Activated T-cell treated with anti-CD3 and anti-CD28 coated beads for 1 hour (primary cell): ENCODE measurements around the gene RDH12.
"Not testable (repeated sequence)": the region's sequence is repeated elsewhere in the genome, so short reads cannot be mapped to it uniquely, and the experiment has no call there.

Source experiments
- DNase-seq: peaks from one replicate; pipeline ENCODE4 v3.0.0-alpha.2; 2020; ENCODE audit warnings: low read depth

The RDH12 gene

DNA sequence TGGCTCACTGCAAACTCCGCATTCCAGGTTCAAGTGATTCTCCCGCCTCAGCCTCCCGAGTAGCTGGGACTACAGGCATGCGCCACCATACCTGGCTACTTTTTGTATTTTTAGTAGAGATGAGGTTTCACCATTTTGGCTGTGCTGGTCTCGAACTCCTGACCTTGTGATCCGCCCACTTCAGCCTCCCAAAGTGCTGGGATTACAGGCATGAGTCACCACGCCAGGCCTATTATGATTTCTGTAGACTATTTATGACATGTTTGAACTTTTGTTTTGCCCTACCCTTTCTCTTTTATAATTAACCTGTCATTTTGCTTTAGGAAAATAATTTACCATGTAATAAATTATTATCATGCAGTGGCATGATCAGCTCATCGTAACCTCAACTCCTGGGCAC is at the start of gene RDH12:
RDH12 (plus strand) TSS at position 395 of the 400 bp plus-strand sequence. CDS start 20,757 bp downstream, outside the sequence.
- not testable (repeated sequence) for DNase-seq

DNA sequence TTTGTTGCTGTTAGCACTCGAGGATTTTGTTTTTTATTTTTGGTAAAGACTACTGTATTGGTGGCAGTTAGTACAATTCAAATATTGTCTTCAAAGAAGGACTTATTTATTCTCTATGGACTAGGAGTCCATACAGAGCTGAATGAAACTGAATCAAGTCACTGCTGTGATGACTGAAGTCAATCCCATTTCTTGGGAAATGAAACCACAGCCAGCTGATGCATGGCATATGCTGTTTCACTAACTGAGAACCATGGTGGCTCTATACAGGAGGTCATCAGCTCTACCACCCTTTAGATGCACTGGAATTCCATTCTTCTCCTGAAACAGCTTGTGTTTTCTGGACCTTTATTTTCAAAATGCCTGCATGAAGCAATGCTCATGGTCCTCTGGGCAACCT is 49.5 kb upstream of the RDH12 start:
- no peak for DNase-seq

DNA sequence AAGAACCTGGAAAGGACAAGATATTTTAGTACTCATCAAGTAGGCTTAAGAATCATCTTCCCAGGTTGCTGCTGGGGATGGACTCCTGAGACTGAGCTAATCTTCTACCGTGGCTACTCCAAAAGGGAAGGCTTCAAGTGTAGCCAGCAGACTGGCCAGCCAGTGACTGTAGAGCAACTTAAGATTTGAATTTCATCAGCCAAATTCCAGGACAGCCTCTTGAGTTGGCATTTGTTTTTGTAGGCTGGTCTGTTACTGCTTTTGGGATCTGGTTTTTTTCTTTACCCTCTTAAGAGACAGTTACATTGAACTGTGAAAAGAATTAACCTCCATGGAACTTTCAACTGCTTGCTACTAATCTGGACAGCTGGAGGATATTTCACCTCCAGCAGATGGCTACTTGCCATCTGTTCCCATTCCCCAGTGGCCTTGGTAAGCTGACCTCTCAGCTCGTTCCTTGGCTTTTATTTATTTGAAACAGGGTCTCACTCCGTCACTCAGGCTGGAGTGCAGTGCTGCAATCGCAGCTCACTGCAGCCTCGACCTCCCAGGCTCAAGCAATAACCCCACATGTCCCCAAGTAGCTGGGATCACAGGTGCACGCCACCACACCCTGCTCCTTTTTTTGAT is 47.9 kb upstream of the RDH12 start:
- DNase-seq: no peak

DNA sequence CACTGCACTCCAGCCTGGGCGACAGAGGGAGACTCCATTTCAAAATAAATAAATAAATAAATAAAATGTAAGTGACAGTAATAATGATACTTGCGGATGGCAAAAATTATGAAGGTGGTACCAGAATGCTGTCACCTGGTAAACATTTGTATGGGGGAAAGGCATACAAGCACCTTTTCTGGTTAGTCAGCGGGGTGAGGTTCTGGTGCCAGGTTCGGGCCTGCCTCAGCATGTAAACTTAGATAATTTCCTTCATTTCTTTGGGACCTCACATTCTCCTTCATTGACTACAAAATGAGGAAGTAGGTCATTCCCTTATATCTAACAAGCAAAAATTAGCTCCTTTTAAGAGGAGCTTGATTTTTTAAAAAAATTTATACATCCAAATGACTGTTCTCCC is 38.1 kb upstream of the RDH12 start:
- no peak for DNase-seq

DNA sequence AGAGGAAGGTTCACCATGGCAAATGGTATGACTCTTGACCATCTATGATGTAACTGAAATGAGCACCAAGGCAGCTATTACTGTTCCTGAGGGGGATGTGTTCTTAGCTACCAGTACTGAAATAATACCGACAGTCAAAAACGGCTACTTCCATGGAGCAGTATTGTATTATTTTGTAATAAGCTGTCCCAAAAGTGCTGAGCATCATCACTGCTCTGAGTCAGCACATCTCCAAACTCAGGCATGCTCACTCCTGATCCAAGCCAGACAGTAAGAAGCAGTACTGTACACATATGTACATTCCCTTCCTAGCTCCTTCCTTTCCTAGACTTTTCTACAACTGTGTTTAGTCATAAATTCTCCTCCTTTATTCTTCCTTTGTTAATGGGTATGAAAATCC is 35.8 kb upstream of the RDH12 start:
- no peak for DNase-seq

DNA sequence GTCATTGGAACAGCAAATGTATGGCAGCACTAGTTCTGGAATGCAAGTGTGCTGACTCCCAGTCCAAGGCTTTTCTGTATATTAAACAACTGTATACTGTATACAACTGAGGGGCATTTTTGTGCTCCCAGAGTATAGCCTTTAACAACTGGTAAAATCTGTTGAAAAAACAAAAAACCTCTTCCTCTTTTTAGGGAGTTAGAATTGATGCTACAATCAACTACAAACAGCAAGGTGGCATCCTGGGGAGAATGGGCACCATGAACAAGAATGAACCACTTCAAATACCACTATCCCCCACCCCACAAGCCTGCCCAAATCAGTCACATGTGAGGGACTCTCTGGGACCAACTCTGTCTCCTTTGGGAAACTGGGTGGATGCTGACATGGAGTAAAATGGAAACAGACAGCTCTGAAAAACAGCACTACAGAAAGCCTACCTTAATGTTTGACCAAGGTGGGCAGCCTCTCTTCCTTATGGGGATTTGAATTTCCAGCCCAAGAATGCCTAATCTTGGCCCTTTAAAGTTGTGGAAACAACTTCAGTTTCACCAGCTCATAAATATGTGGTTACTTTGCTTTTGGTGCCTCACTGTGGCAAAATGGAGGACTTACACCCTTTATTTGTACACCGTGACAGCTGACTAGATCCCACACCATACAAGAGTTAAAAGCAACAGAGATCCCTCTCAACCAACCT is 34.8 kb upstream of the RDH12 start:
- DNase-seq: no peak

DNA sequence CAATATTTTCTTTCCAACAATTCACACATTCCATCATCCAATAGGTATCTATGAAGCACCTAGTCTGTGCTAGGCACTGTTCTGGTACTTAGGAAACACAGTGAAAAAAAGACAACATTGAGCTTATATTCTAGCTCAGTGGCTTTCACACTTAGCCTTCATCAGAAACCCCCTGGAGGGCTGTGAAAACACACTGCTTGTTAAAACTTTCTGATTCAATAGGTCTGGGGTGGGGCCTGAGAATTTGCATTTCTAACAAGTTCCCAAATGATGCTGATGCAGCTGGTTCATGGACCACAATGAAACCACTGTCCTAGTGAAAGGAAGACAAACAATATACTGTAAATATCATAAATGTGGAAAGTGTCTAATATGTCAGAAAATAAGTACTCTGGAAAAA is 33.1 kb upstream of the RDH12 start:
- DNase-seq: no peak

DNA sequence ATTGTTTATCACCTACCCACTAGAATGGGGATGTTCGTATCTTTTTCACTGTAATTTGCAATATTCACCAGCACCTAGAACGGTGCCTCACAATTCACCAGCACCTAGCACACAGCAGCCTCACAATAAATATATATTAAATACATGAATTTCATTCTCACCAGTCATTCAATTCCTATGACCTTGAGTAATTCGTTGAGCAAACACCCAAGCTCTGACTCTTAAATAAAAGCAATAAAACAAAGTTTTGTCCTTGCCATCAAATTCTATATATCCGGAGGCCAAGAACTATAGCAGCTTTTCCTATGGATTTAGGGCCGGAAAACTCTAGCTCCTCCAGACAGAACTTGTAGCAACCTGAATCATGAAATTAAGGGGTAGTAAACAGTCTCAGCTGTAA is 28.2 kb upstream of the RDH12 start:
- DNase-seq: no peak

DNA sequence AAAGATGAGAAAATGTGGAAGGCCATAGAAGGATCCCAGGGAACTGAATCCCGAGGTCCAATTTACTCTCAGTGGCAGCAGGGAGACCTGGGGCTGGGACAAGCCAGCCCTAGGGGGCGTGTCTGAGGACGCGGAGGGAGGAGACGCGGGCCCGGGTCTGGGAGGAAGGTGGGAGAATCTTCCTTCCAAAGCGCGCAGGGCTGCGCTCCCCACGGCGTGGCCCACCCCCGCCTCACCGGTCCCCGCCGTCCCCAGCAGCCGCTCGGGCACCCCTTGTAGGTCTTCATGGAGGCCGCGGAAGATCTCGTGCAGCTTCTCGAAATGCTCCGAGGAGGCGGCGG is 27.6 kb upstream of the RDH12 start:
- peak; percentile 41 for DNase-seq

DNA sequence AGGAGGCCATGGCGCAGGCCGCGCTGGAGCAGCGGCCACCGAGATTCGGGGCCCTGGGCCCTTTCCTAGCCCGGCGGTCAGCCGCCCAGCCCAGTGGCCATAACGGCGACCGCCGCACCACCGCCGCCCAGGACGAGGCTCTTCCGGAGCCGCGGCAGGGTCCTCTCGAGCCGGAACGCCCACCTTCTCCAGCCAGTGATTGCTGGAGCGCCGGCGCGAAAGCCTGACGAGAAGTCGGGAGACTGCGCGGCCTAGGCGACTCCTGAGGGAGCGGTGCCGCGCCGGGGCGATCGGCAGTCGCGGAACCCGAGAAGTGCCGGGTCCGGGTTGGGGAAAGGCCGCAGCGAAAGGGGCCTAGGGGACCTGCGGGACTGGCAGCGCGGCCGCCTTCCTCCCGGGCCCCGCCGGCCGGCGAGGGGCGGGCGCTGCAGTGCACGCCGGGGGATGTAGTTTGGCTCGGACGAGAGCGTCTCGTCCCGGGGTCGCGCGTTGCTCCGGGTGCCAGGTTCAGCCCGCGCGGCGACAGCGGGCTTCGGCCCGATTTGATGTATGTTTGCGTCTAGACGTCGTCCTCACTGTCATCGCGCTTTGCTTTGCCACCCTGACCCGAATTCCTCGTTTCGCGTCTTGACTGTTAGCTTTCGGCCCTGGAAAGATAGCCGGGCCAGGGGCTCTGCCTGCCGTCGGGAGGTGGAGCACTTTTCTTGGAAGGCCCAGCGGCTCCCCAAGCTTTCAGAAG is 27.0 kb upstream of the RDH12 start, which contains the start of gene VTI1B:
VTI1B (minus strand) TSS at position 153 of the 739 bp plus-strand sequence; CDS start at position 10, 143 bp downstream.
- DNase-seq: peak; percentile 64

DNA sequence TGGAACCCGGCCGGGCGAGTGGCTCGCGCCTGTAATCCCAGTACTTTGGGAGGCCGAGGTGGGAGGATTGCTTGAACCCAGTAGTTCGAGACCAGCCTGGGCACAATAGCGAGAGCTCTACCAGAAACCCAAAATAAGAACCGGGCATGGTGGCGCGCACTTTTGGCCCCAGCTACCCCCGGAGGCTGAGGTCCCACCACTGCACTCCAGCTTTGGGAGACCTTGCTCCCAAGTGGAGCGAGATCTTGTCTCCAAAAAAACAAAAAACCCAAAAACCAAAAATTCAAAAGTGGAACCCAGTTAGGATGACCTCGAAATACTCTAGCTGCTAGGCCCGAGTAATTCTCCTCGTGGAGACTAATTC is 26.5 kb upstream of the RDH12 start:
- no peak for DNase-seq

DNA sequence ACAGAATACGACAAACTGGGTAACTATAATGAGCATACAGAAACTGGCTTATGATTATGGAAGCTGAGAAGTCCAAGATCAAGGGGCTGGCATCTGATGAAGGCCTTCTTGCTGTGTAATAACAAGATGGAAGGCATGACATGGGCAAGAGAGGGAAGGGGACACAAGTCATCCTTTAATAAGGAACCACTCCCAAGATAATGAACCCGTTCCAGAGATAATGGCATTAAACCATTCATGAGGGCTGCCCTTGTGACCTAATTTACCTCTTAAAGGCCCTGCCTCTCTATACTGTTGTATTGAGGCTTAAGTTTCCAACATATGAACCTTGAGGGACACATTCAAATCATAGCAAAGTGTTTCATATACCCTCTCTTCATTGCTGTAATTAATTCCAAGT is 22.7 kb upstream of the RDH12 start:
- no peak for DNase-seq

DNA sequence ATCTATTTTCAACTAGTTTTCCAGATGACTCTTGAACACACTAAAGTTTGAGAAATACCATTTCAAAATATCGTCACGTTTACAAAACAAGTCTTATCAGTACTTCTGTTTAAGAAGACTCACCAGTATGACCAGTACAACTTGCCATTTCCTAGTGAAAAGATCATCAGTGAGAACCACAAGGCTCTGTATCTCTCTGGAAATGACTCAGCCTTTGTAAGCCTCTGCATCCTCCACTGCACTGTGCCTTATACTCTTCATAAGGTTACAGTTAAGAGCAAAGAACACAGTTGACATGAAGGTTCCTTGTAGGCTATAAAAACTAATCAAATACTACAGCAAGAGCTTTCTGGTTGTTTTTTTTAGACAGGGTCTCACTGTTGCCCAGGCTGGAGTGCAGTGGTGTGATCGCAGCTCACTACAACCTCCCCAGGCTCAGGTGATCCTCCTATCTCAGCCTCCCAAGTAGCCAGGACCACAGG is 21.5 kb upstream of the RDH12 start:
- no peak for DNase-seq

DNA sequence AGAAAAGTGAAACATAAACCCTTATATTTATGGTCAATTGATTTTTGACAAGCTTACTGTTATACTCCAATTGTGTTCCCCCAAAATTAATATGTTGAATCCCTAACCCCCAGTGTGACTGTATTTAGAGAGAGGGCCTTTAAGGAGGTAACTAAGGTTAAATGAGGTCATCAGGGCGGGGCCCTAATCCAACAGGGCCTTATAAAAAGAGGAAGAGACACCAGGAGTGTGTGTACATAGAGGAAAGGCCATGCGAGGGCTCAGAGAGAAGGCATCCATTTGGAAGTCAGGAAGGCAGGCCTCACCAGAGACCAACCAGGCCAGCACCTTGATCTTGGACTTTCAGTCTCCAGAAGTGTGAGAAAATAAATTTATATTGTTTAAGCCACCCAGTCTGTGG is 20.7 kb upstream of the RDH12 start:
- DNase-seq: no peak

DNA sequence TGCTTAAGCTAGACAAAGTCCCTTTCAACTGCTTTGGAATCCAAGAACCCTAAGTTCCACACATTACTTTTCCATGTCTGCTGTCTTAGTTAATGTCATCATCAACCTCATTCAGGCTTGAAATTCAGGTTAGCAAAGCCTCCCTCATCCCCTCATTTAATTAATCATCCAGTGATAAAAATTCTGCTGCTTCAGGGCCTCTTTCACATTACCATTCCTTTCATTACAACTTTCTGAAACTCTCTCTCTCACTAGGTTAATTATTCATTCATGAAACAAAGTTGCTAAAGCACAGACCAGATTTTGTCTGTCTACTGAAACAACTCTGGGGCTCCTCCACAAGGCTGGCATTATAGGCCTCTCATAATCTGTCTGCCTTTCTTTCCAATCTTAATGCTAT is 17.8 kb upstream of the RDH12 start:
- no peak for DNase-seq

DNA sequence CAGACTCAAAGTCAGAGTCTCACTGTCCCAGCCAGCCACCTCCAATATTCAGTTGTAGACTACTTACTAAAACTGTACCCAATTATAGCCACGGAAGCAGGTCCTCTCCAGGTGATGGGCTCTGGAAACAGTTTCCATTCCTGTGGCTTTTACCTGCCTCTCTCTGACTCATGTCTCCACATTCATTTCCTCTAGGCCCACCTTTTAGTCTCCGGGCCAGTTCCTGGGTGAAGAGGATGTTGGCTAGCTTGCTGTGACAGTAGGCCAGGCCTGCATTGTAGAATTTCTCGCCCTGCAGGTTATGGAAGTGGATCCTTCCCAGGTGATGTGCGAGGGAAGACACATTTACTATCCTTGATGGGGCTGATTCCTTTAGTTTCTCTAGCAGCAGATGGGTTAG is 11.7 kb upstream of the RDH12 start:
- DNase-seq: no peak

DNA sequence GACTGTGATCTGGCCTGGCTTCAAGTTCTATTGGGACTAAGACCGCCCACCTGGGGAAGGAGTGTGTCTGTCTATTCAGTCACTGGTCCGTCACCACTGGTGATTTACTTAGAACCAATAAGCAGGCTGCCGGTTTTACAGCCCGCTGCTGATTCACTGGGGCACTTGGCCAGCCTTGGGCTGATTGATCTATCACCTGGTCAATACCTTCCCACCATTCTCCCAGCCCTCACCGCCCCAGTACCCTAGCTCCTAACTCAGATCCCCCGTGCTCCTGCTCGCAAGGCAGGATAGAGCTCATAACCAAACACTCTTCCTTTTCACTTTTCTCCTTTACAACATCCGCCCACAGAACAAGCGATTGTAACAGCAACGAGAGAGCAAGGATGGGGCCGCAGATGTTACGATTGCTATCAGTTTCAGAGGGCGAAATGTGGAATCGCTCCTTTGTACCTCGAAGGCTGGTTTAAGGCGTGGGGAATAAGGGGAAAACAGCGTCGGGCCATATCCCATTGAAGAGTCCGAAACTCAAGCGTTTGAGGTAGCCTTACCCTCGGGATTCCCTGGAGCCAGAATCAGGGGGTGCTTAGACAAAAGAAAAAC is 6.8 kb upstream of the RDH12 start:
- peak; percentile 33 for DNase-seq

DNA sequence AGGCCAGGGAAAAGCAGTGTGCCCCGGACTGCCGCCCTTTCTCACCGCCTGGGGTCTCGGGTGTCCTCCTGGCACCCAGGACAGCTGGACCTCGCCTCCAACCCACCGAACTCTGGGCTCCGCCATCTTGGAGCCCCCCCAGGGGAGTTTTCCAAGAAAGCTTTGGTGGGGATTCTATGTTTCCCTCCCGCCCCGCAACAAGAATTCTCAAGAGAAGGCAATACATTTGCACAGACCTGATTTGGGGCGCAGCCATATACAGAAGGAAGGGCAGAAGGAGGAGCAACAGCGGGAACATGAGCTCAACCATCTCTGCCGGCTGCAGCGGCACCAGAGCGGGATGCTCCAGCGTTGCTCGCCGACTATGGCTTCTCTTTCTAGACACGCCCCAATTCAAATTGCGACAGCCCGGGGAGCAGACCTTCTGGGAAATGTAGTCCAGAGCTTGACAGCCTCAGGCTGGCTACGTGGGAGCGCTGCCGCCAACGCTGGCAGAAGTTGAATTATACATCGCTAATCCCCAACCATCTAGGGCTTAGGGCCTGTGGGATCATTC is 6.2 kb upstream of the RDH12 start, which contains the start of gene RDH11:
RDH11 (minus strand) TSS at position 371 of the 556 bp plus-strand sequence; CDS start at position 310, 61 bp downstream.
- peak; percentile 66 for DNase-seq

DNA sequence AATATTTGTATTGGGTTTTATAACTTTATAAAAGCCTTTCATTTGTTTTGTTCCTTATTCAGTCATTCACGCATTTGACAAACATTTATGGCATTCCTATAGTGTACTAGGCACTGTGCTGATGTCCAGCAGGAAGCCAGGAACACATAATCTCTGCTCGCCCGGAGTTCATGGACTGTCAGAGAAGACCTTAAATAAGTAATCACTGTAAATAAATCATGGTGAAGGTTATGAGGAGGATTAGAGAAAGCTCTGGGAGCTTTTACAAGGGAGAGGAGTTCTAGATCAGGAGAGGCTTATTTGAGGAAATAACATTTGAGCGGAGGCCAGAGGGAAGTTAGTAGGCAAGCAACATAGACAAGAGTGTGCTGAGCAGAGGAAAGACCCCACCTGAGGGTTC is 4.7 kb upstream of the RDH12 start:
- DNase-seq: no peak

DNA sequence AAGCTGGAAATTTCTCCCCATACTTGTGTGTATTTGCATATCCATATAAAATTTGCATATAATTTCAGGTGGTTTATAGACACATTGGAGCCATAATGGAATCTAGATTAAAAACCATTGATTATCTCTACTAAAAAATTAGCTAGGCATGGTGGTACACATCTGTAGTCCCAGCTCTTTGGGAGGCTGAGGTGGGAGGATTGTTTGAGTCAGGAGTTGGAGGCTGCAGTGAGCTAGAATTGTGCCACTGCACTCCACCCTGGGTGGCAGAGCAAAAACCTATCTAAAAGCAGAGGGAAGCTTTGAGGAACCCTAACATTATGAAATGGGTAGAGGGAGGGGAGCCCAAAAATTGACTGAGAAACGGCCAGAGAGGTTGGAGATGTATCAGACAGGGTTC is 3.5 kb upstream of the RDH12 start:
- no peak for DNase-seq

DNA sequence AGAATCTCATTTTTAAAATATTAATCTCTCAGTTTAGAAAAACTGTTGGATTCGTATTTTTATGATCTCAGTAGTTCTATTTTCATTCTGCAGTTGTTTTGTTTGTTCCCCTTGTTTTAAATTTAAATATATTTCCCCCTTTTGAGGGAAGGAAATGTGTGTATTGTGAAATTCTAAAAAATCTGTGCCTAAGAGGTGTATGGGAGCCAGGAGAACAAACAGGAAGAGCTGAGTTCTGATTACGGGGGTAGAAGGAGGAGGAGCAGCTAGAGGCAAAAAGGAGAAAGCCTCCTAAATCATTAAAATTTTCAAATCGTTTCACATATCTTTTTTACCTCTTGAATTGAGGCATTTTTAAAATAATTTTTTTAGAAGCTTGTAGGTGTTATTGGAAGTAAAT is 2.3 kb downstream of the RDH12 start:
- no peak for DNase-seq

DNA sequence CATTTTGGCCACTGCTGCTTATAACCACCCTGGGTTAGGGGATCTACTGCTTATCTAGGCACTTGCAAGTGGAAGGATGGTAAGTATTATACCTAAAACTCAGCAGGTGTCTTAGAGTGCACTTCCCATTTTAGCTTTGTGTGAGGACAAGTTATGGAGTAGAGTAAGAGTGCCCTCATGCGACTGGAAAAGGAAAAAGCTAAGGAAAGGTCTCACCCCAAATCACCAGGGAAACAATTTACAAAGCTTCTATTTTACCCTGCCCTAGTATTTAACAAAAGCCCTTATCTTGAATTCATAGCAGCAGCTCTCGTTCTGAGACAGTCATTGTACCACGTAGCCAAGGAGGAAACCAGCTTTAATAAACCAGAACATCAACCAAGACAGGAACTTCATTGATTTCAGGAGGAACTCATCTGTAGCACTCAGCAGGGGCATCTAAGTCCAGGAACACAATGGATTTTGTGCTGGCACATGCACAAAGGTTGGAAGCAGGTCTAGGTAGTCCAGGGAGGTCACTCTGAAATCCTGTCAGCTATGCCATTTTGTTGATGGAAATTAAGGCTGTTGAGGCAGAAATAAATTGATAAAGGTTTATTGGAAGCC is 2.9 kb downstream of the RDH12 start:
- no peak for DNase-seq
